GM21529 (cell line): ENCODE measurements around the gene HOXD12.

ENCODE experiments used
- ATAC-seq: cut with Tn5 transposase; IDR thresholded peaks from one replicate; pipeline ENCODE4 v1.9.1; 2021; ENCODE audit not compliant: unreplicated experiment

The HOXD12 gene

GRCh38 chr2:176080540-176081375, 18.8 kb upstream of the HOXD12 start:
- no peak for ATAC-seq

- no peak for ATAC-seq
These were observed 18.2 kb upstream of the HOXD12 start for GRCh38 chr2:176081376-176081836.

GRCh38 chr2:176081837-176082524, 17.6 kb upstream of the HOXD12 start:
- no peak for ATAC-seq

- ATAC-seq: no peak
These were observed 17.1 kb upstream of the HOXD12 start for GRCh38 chr2:176082525-176082823.

GRCh38 chr2:176082824-176083751, 16.5 kb upstream of the HOXD12 start:
- ATAC-seq: no peak

GRCh38 chr2:176083796-176084261, 15.8 kb upstream of the HOXD12 start, which contains the start of gene EVX2:
Gene EVX2 (minus strand): TSS chr2:176083962. CDS start chr2:176083776, 186 bp downstream.
- ATAC-seq: no peak

GRCh38 chr2:176084611-176085119, 14.9 kb upstream of the HOXD12 start:
- no peak for ATAC-seq

- no peak for ATAC-seq
These were observed 14.3 kb upstream of the HOXD12 start for GRCh38 chr2:176085120-176085788.

GRCh38 chr2:176085861-176086771, 13.5 kb upstream of the HOXD12 start:
- ATAC-seq: no peak

- ATAC-seq: no peak
These were observed 12.1 kb upstream of the HOXD12 start for GRCh38 chr2:176087330-176088047.

GRCh38 chr2:176088048-176088936, 11.3 kb upstream of the HOXD12 start:
- no peak for ATAC-seq

- ATAC-seq: no peak
These were observed 10.4 kb upstream of the HOXD12 start for GRCh38 chr2:176088937-176089842.

- no peak for ATAC-seq
These were observed 9.7 kb upstream of the HOXD12 start for GRCh38 chr2:176089843-176090395.

GRCh38 chr2:176090862-176091261, 8.7 kb upstream of the HOXD12 start:
- no peak for ATAC-seq

- ATAC-seq: no peak
These were observed 8.0 kb upstream of the HOXD12 start for GRCh38 chr2:176091329-176092258.
